ENCODE measurements around the gene SLCO2A1.

Gene SLCO2A1

DNA sequence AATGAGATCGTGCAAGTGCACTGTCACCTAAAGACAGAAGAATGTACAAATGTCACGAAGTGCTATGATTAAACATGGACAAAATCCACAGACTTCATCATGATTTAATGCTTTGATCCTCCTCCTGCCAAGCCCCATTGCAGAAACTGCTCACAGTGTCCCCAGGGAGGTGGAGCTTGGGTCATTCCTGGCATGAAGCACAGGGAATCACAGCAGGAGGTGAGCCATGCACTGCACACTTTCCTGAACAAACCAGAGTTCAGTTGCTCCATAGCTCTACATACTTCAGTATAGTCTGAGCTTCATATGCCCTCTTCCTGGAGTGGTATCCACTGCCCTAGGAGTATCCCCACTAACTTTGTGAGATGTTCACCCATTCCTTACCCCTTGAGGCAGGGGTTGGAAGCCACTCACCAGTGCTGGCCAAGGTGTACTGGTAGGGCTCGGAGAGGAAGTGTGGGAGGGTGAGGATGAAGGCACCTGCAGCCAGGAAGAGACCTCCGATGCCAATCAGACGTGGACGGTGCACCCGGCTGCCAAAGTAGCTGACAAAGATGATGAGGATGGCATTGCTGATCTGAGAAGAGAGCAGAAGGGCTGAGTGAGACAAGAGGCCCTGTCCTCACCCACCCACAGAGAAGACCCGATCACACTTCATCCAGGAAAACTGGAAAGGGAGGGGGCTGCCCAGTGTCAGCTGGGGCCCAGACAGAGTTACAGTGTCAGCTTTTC lies 56.3 kb downstream of the SLCO2A1 start:
- DNase-seq: no peak

DNA sequence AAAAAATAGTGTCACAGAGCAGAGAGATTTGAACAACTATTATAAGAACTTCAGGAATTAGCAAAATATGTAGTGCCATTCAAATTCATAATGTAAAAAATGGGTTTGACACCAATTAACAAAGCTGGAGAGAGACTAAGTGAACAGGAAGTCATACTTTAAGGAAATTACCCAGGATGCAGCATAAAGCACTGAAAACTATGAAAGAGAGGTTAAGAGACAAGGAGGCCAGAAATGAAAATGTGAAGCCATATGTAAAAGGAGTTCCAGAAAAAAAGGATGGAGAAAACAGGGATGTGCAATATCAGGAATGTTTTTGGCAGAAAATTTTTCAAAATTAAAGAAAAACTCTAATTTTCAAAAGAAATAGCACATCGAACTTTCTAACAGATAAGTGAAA lies 57.6 kb downstream of the SLCO2A1 start:
- no peak for DNase-seq

DNA sequence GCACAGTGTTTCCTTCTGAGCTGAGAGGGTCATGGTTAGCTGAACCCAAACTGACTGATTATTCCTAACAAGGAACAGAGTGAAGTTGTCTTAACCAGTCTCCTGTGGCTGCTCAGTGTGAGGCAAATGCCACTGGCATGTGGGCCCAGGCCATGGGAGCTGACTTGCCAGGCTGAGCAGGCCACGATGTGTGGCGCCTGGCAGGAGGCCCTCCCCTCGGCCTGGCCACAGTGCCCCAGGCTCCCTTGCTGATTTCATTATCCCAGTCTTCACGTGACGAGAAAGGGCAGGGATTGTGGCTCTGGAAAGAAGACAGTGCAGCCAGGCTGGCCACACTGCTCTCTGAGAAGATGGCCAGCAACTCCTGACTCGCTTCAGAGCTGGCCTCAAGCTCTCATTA lies 58.8 kb downstream of the SLCO2A1 start:
- no peak for DNase-seq

DNA sequence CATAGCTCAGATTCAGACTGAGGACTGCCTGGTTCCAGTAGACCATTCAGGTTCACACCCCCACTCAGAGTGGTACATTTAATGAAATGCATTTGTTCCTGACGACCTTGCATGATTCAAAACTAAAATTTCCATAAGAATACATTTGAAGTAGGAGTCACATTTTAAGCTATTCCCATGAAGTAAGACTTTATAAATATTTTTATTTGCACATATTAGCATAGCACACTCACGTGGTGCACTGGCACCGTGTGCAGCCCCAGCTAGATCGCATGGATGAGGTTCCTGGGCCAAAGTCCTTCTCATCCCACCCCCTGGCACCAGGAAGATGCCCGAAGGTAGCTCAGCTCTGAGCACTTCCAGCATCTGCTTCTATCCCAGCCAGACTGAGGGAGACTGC lies 59.4 kb downstream of the SLCO2A1 start:
- no peak for DNase-seq

DNA sequence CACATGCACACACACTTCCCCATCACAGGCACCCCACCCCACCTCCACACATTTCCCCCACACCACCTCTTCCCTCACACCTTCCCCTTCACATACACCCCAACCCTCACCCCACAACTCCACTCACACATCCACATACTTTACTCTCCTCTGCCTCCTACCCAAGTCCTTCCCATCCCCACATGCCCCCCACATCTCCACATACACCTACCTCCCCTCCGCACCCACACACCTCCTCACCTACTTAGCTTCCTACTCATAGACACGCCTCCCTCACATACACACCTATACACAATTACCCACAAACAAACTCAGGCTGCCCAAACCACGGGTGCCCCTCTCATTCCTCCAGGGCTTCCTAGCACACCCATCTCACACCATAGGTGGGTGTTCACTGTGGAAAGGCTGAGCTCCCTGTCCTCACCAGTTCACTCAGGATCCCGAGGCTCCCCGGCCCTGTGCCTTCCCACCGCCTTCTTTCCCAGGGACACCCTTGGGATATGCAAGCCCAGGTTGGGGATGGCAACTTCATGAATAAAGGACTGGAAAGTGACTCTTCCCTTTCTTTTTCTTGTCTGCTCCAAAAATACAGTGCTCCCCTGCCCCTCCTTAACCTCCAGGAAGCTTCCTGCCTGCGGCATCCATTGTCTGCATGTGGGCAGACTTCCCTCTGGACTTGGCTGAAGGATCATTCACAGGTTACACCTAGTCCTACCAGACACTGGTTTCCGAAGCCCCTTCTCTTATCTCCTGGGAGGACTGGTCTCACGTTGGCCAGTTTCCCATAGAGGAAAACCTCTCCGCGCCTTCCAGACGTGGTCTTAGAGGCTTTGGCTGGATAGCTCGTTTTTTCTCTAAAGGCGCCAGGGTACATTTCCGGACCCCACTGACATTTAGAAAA lies 61.5 kb downstream of the SLCO2A1 start:
- no peak for DNase-seq

DNA sequence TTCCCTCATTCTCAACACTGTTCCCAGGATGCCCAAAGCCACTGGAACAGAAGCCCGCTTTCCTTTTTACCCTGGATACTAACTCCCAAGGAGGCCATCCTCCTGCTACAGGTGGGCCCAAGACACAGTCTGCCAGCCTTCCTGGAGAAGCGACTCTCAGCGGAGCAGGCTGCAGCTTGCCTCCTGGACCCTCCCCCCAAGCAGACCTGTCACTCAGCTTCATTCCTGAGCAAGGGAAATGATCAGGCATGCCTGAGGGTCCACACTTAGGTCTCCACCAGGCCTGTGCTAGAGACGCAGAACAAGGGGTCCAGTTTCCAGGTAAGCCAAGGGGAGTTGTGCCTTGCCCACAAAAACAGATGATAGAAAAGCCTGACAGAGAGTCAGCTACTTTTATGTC lies 62.8 kb downstream of the SLCO2A1 start:
- DNase-seq: no peak

DNA sequence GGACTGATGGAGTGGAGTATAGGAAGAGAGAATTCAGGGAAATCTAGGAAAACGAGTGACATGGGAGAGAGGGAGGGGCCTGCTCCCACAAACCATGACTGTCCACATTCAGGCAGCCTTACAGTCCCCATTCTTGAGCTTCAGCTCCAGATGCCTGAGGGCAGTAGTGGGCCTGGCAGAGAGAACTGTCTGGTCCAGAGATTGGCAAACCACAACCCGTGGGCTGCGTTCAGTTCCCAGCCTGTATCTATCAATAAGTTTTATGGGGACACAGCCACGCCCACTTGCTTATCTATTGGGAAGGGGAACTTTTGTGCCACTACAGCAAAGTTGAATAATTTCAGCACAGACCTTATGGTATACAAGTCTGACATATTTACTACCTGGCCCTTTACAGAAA lies 63.8 kb downstream of the SLCO2A1 start:
- no peak for DNase-seq

DNA sequence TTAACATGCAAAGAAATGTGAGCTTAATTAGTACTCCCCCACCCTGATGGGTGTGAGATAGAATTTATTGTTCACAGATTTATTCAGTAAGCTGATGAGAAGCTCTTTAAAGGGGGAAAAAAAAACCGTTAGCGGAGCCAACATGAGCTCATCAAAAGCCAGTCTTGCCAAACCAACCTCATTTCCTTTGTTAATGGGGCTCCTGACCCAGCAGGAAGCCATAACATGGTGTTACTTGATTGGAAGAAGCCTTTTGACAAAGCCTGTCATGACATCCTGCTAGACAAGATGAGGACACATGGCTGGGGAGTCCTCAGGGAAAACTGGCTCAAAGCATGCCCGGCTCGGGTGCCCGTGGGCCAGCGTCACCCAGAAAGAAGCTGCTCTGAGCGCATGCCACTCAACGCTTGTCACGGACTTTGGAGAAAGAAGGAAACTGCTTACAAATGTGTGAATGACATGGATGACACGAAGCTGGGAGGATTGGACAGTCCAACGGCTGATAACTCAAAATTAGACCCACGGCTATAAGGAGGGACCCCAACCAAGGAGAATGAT lies 64.6 kb downstream of the SLCO2A1 start:
- DNase-seq: no peak

DNA sequence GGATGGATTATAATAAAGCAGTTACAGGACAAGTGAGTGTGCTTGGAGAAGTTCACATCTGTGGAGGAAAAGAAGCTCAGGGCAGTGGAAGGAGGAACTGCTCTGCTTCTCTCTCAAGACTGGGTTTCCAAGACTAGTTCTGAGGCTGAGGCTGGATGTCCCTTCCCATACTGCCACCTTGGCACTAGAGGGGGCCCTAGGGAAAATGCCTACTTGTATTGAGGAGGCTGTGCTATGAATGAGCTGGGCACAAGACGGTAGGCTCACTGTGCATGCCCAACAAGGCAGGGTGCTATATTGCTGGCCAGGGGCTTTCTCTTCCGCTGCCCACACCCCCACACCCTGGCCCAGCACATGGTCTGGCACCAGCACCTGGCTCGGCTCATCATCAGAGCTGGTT lies 65.2 kb downstream of the SLCO2A1 start:
- DNase-seq: peak; percentile 28

DNA sequence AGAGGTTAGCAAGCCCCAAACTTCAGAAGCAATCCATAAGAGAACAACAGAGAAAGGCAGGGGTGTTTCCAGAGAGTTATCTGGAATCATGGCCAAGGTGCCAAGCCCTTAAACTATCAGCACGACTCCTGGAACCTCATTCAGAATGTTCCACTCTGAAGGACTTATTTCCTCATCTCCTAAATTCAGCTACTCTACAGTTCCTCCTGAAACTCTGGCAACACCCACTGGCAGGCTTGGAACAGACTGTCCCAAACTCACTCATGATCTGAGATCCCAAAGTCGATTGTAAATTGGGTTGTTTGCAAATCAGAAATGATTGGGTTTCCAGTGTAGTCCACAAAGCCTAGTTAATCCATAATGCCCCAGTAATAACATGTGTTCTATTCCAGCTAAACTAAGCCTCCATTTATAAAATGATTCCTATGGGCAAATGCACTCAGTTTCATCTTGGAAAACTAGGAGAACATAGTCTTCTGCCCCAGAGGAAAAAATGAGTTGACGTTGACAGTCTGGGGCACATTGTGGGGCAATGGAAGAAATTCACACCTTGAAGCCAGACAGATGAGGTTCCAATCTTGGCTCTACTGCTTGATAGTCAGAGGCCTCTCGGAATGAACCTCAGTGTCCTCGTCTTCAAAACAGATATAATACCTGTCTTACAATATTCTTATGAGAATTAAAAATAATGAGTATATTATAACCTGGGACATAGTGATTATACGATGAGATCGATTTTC lies 65.9 kb downstream of the SLCO2A1 start:
- no peak for DNase-seq

DNA sequence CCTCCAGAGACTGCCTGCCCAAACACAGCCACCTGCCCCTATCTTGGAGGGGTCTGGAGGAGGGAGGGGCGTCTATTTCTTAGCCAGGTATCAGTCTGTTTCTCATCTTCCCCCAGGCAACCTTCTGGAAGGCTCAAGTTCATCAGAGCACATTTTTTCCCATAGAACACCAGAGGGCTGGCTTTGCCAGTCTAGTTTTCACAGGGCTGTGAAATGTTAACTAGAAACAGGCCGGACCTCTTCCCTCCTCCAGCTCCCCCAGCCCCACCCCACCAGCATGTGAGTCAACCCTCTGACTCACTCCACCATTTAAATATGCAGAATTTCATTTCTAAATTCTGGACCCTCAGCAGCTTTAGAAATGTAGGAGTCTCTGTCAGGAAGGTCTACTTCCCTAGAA lies 66.9 kb downstream of the SLCO2A1 start:
- DNase-seq: no peak

DNA sequence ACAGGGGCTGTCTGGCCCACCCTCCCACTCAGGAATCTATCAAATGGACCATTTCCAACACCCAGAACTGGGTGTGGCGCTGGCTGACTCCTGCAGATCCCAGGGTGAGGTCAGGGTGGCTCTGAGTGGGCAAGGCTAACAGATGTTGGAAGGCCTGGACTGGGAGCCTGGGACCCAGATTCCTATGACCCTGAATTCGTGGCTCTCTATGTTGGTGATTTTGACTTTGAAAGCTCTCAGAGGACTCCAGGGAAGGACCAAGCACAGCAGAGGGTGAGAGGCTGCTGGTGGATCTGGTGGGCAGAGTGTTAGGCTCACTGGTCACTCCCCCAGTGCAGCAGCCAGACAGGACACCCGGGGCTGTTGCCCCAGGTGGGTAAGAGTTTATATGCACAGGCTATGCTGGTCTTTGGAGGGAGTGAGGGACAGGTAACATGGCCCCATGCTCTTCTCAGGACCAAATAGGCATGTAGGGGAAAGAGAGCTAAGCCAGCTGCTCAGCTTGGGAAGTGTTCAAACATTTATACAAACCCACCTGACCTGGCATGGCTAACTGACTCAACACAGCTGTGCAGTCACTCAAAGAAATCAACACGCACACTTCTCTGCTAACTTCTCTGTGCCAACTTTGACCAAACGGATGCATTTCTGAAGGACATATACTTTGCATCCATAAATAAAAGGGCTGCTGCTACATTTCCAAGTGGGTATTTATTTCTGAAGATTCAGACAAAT lies 71.5 kb downstream of the SLCO2A1 start:
- no peak for DNase-seq

DNA sequence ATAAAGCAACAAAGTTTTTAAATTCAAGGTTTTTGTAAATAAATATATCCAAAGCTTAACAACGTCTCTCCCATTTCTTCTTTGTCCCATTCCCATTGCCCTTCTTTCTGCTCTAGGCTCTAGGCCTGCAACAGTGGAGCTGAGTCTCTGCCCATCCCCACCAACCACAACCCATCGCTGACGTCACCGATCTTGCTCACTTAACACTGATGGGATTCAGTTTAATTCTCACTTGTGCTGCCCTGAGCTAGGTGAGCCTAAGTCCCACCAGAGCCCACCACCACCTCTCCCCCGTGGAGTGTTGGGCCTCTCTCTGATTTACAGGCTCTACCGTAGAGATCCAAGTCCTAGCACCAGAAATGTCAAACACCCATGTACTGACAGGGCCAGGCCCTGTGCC lies 72.7 kb downstream of the SLCO2A1 start:
- no peak for DNase-seq

DNA sequence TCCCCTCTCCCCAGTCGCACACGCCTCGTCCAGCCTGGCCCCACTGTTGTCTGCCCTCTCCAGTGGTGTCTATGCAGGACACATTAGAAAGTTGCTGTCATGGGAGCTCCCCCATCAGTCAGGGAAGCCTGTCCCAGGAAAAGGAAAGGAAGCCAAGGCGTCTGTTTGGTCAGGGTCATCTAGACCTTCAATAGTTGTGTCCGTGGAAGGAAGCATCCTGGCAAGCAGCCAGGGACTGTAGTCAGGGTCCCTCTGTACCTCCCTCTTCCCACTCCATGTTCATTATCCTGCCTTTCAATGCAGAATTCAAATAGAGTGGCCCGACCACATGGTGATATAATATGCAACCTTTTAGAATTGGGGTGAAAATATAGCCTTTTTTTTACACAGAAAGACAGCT lies 73.4 kb downstream of the SLCO2A1 start:
- no peak for DNase-seq

DNA sequence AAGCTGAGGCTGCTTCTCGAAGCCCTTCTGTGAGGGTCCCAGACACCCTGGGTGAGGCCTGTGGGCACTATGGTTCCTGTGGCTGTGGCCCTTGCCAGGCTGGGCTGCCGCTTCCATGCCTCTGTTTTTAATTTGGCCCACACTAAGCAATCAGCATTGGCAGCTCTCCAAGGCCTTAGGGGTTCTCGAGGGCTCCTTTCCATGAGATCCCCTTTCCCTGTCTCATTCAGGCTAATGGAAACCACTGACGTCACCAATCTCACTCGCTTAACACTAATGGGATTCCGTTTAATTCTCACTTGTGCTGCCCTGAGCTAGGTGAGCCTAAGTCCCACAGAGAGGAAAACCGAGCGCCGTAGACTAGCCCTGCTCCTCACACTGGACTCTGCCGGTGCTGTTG lies 73.8 kb downstream of the SLCO2A1 start:
- DNase-seq: no peak

DNA sequence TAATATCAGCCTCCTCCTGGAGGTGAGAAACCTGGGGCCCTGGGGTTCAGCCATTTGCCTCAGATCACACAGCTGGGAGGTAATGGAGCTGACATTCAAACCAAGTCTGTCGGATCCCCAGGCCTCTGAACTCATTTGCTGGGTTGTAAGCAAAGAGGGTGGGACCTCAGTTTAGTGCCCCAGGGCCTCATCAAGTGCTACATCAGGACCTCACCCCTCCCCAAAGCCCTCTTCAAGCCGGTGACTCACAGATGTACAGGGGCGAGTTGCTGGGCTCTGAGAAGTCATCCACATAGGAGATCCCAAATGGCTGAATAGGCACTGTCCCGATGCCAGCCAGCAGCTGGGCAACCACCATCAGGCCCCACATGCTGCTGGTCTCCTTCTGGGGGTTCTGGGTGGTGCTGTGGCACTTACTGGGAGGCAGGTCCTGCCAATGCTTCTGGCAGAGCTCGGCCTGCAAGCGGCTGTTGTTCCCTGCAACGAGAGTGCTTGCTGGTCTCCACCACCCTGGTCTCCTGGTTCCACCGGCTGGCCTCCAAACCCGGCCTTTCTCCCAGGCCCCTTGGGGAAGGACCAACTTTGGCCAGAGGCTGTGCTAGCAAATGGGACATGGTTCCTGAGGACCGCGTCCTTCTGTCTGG lies 74.9 kb downstream of the SLCO2A1 start:
- no peak for DNase-seq

DNA sequence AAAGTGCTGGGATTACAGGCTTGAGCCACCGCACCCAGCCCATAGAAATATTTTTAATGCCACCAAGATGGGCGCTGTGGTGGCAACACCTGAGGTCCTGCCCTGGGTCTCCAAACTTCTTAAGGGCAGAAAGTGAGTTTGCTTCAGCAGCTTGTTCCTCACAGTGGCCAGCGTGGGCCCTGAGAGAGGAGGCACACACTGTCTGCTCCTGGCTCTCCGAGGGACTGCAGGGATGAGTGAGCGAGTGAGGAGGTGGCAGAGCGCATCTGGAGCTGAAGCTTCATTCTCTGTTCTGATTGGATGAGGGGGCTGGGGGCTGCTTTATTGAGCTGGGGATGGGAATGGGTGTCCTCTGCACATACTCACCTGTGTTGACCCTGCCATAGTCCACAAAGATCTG lies 76.4 kb downstream of the SLCO2A1 start:
- no peak for DNase-seq

DNA sequence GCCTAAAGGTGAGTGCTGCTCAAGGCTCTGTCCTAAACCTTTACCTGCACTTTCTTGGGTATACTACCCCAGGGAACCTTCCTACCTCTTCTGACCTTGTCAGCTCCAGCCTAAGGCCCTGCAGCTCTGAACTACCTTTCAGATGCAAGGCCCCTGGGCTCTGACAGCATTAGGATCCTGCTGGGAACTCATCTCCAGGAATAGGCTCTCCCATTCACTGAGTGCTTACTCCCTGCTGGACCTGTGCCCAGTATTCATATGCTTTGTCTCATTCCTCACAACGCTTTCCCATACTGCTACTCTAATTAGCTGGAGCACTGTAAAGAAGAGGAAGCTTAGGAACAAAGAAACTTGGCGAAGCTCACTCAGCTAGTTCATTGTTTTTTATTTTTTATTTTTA lies 80.3 kb downstream of the SLCO2A1 start:
- no peak for DNase-seq

DNA sequence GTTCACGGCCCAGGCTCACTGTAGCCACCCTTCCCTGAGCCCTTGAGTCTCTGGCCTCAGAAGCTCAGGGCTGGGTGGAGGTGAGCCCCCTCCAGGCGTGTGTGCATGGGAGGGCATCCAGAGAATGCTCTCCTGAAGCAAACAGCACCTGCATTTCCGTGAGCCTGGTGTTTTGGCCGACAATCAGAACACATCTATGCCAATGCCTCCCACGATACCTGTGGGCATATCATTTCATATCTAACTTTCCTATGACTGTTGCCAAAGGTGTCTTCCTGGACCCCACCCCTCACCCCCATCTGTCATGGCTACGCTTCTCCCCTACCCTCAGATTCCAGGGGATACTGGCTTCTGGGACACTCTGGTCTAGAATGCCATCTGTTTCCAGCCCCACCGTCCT lies 80.7 kb downstream of the SLCO2A1 start:
- DNase-seq: no peak

DNA sequence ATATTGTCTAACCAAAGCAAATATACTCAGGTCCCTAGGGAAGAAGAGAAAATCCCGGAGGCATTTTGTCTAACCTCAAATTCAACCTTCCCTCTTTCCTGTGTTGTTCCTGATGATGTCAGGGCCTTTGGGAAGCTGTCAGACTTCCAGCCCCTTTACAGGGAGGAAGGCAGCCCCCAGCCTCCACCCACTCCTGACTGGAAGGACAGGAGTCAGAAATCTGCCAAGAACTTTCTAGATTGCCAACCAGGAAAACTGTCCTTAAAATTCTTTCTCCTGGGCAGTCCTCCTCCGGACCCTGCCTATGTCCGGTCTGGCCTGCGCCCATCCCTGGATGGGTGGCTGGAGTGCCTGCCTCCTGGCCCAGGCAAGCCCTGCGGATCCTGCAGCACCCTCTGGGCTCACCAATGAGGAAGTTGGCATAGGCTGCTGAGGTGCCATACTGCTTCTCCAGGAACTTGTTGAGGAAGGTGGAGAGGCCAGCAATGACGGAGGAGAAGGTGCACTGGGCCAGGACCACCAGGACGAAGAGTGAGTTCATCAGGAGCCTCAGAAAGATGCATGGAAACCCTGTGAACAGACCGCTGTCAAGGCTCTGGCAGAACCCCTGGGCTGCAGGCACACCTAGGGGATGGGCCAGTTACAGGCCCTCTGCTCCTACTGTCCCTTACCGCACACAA lies 81.5 kb downstream of the SLCO2A1 start:
- no peak for DNase-seq

DNA sequence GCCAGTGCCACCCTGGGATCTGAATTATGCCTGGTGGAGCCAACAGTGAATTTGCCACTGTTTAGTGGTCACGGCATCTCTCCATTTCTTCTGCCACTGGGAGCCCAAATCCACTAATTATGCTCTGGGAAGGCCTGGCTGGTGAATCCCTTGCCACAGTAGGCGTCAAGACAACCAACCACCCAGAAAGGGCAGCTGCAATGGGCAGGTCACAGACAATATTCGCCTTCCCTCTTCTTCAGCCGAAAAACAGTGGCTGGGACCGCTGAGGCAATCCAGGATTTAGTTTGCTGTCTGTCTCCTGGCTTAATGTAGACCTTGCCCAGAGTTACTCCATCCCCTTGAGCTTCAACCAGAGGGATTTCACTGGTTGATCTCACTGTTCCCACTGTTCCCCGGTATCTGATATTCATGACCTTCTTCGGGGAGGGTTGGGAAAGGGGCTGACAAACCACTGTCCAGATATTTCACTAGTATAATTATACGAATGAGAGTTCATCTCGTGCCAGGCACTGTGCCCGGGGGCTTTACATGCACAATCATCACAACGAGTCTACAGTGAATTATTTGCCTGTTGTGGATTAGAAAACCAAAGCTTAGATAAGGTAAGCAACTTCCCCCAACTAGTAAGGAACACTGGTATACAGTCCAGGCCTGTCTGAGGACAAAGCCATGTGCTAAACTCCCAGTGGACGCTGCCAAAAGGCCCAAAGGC lies 84.2 kb downstream of the SLCO2A1 start:
- DNase-seq: no peak
